ENCODE data around the gene CAMKMT. TPM values are rescaled to one million over a fixed set of nuclear protein-coding genes. Genes with fewer than 3 reads are reported as not detected.

The CAMKMT gene
- total RNA-seq, 4 donors from 2014 or later = 4.5 to 57.9 (median 15.4) TPM

- H3K9me3 ChIP-seq = no peaks in the 10 kb centered on the region
- no peak overlapping the region for H3K27ac ChIP-seq
- no peak overlapping the region for H3K4me3 ChIP-seq
- in situ Hi-C loops (cut with MboI; ENCODE audit: low pct_ligation_motif_present in 1 of 4, low pct_unique_long_range_greater_than_20kb in 1 of 4, low sequenced_read_pairs in 3 of 4) = no loop called here
- no peak for DNase-seq
- intact Hi-C loops (cut with DNase I; ENCODE audit: low total_unique reads) = no loop called here
- TF ChIP-seq EP300 (IDR thresholded peaks at IDR 0.05; ENCODE audit: low read depth) = no peak
- no peak for TF ChIP-seq CTCF (IDR thresholded peaks at IDR 0.05)
- TF ChIP-seq POLR2A (IDR thresholded peaks at IDR 0.05) = no peak
- no peaks in the 10 kb centered on the region for H3K27me3 ChIP-seq
- H3K36me3 ChIP-seq = no peaks in the 10 kb centered on the region
- WGBS, 2 donors (ENCODE audit: low coverage in 1 of 2) = 76 to 80% methylated on average over 1 of the region's 1 CpG
- no peaks in the 10 kb centered on the region for H3K4me1 ChIP-seq
These were observed 290.2 kb downstream of the CAMKMT start for GRCh38 chr2:44651974-44652373.

GRCh38 chr2:44652701-44653100 lies 291.0 kb downstream of the CAMKMT start:
- intact Hi-C loops (cut with DNase I; ENCODE audit: low total_unique reads) = no loop called here
- Histone ChIP-seq H3K27me3 (no peaks in the 10 kb centered on the region), H3K27ac (no peak overlapping the region), H3K9me3 (no peaks in the 10 kb centered on the region), H3K4me3 (no peak overlapping the region), H3K4me1 (no peaks in the 10 kb centered on the region), H3K36me3 (no peaks in the 10 kb centered on the region)
- in situ Hi-C loops (cut with MboI; ENCODE audit: low pct_ligation_motif_present in 1 of 4, low pct_unique_long_range_greater_than_20kb in 1 of 4, low sequenced_read_pairs in 3 of 4) = no loop called here
- DNase-seq = no peak
- TF ChIP-seq POLR2AphosphoS5 (IDR thresholded peaks at IDR 0.05) (no peak), CTCF (IDR thresholded peaks at IDR 0.05) (no peak), POLR2A (IDR thresholded peaks at IDR 0.05) (no peak), EP300 (IDR thresholded peaks at IDR 0.05; ENCODE audit: low read depth) (no peak)
- WGBS, 2 donors (ENCODE audit: low coverage in 1 of 2) = 87 to 91% methylated on average over 3 to 4 of the region's 4 CpGs

GRCh38 chr2:44655401-44655864 lies 293.7 kb downstream of the CAMKMT start:
- Histone ChIP-seq H3K4me3 (no peak overlapping the region), H3K27me3 (no peaks in the 10 kb centered on the region), H3K36me3 (no peaks in the 10 kb centered on the region), H3K9me3 (no peaks in the 10 kb centered on the region), H3K27ac (no peak overlapping the region), H3K4me1 (no peaks in the 10 kb centered on the region)
- TF ChIP-seq EP300 (IDR thresholded peaks at IDR 0.05; ENCODE audit: low read depth) = no peak
- TF ChIP-seq POLR2AphosphoS5 (IDR thresholded peaks at IDR 0.05) = no peak
- WGBS, 2 donors (ENCODE audit: low coverage in 1 of 2) = 91 to 93% methylated on average over 5 of the region's 5 CpGs
- DNase-seq = no peak
- intact Hi-C loops (cut with DNase I; ENCODE audit: low total_unique reads) = no loop called here
- in situ Hi-C loops (cut with MboI; ENCODE audit: low pct_ligation_motif_present in 1 of 4, low pct_unique_long_range_greater_than_20kb in 1 of 4, low sequenced_read_pairs in 3 of 4) = no loop called here

- Histone ChIP-seq H3K27me3 (no peaks in the 10 kb centered on the region), H3K9me3 (no peaks in the 10 kb centered on the region), H3K4me3 (no peak overlapping the region), H3K4me1 (no peaks in the 10 kb centered on the region), H3K27ac (no peak overlapping the region), H3K36me3 (no peaks in the 10 kb centered on the region)
- 61 to 90% methylated on average over 2 of the region's 2 CpGs for WGBS, 2 donors (ENCODE audit: low coverage in 1 of 2)
- DNase-seq = no peak
- intact Hi-C loops (cut with DNase I; ENCODE audit: low total_unique reads) = no loop called here
- in situ Hi-C loops (cut with MboI; ENCODE audit: low pct_ligation_motif_present in 1 of 4, low pct_unique_long_range_greater_than_20kb in 1 of 4, low sequenced_read_pairs in 3 of 4) = no loop called here
- TF ChIP-seq POLR2AphosphoS5 (IDR thresholded peaks at IDR 0.05) = no peak
- TF ChIP-seq EP300 (IDR thresholded peaks at IDR 0.05; ENCODE audit: low read depth) = no peak
- TF ChIP-seq CTCF (IDR thresholded peaks at IDR 0.05) = no peak
- TF ChIP-seq POLR2A (IDR thresholded peaks at IDR 0.05) = no peak
These were observed 294.7 kb downstream of the CAMKMT start for GRCh38 chr2:44656460-44656859.

GRCh38 chr2:44663471-44664073 lies 301.8 kb downstream of the CAMKMT start:
- 72 to 86% methylated on average over 1 of the region's 1 CpG for WGBS, 2 donors (ENCODE audit: low coverage in 1 of 2)
- H3K4me3 ChIP-seq = no peak overlapping the region
- H3K9me3 ChIP-seq = no peaks in the 10 kb centered on the region
- in situ Hi-C loops (cut with MboI; ENCODE audit: low pct_ligation_motif_present in 1 of 4, low pct_unique_long_range_greater_than_20kb in 1 of 4, low sequenced_read_pairs in 3 of 4) = no loop called here
- TF ChIP-seq POLR2AphosphoS5 (IDR thresholded peaks at IDR 0.05) = no peak
- intact Hi-C loops (cut with DNase I; ENCODE audit: low total_unique reads) = no loop called here
- no peak for DNase-seq
- H3K36me3 ChIP-seq = no peaks in the 10 kb centered on the region
- no peaks in the 10 kb centered on the region for H3K4me1 ChIP-seq
- H3K27ac ChIP-seq = no peak overlapping the region
- no peaks in the 10 kb centered on the region for H3K27me3 ChIP-seq

Data from transverse colon (tissue), 4 donors.